ENCODE results near the gene QRFP. TPM values are rescaled to one million over a fixed set of nuclear protein-coding genes. Genes with fewer than 3 reads are reported as not detected.
"Not testable (repeated sequence)": the region's sequence is repeated elsewhere in the genome, so short reads cannot be mapped to it uniquely, and the experiment has no call there.

QRFP gene
- total RNA-seq, 1 donor from 2014 or later, result under 0.01 TPM

- no peak for DNase-seq (ENCODE audit: low spot score in 2 of 2)
- FAIRE-seq, result no peak
These were observed 37.6 kb downstream of the QRFP start for GRCh38 chr9:130858739-130859705.

- FAIRE-seq, result no peak
- no peak for DNase-seq (ENCODE audit: low spot score in 2 of 2)
These were observed 38.5 kb downstream of the QRFP start for GRCh38 chr9:130857864-130858738.

GRCh38 chr9:130856474-130856873 lies 40.1 kb downstream of the QRFP start:
- DNase-seq (ENCODE audit: low spot score in 2 of 2) (no peak), FAIRE-seq (no peak)

GRCh38 chr9:130854835-130855234 lies 41.8 kb downstream of the QRFP start:
- DNase-seq (ENCODE audit: low spot score in 2 of 2), result no peak
- no peak for FAIRE-seq

GRCh38 chr9:130854092-130854491 lies 42.5 kb downstream of the QRFP start:
- FAIRE-seq (no peak), DNase-seq (ENCODE audit: low spot score in 2 of 2) (no peak)

DNA sequence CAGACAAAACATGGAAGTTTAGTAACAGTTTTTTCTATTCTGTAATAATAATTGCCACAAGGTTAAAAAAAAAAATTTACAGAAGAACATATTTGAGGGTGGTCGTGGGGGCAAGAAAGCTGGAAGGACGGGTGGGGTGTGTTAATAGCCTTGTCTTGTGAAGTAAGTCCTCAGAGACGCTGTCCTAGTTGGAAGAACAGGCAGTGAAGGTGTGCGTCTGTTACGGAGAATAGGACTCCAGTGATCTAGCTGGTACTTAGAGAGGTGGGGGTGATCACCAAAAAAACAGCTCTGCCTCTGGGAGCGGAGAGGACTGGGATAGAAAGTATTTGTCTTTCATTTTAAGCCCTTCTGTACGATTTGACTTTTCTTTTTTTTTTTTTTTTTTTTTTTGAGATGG lies 43.8 kb downstream of the QRFP start:
- FAIRE-seq (no peak), DNase-seq (ENCODE audit: low spot score in 2 of 2) (no peak)

DNA sequence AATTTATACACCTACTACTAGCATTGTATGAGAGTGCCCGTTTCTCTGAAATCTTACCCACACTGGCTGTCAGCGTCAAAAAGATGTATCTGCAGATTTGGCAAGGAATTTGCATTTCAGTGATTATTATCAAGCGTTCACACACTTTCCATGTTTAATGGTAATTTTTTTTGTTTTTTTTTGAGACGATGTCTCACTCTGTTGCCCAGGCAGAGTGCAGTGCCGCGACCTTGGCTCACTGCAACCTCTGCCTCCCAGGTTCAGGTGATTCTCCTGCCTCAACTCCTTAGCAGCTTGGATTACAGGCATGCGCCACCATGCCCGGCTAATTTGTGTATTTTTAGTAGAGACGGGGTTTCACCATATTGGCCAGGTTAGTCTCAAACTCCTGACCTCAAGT lies 47.3 kb downstream of the QRFP start:
- no peak for FAIRE-seq
- no peak for DNase-seq (ENCODE audit: low spot score in 2 of 2)

GRCh38 chr9:130848514-130848913 lies 48.1 kb downstream of the QRFP start:
- not testable (repeated sequence) for DNase-seq (ENCODE audit: low spot score in 2 of 2); FAIRE-seq

DNA sequence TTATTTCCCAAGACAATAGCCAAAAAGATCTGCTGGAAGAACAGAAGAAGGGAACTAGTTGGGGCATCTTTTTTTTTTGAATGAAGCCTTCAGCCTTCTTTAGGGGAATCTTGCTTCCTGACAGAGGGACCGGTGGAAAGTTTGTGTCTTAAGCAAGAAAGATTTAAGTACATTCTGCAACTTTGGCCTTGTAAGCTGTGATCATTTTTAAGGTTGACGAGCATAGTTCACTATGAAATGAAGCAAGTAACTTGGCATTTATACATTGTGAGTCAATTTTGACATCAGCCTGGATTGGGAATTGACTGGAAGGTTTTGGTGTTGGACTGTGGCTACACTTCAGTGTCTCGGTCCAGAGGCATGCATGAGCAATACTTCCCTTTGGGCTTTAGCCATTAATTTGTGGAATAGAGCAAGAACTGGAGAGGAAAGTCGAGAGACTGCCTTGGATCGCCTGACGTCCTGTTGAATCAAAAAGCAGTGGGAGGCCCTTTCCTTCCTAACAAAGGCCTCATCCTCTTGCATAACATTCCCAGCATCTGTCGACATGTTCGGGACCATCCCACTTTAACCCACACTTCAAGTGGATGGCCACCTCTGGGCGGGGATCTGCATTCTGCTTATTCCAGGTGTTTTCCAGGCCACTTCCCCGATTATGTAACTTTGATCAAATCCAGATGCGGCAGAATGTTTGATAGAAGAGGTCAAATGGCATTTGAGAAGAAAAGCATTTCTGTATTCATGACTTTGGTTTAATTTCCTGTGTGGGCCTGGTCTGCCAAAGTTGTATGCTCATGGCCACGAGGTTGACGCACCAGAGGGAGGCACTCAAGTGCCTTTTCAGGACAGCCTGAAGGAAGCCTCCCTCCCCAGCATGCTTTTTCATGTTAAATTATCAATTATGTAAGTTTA lies 49.0 kb downstream of the QRFP start:
- no peak for DNase-seq (ENCODE audit: low spot score in 2 of 2)

DNA sequence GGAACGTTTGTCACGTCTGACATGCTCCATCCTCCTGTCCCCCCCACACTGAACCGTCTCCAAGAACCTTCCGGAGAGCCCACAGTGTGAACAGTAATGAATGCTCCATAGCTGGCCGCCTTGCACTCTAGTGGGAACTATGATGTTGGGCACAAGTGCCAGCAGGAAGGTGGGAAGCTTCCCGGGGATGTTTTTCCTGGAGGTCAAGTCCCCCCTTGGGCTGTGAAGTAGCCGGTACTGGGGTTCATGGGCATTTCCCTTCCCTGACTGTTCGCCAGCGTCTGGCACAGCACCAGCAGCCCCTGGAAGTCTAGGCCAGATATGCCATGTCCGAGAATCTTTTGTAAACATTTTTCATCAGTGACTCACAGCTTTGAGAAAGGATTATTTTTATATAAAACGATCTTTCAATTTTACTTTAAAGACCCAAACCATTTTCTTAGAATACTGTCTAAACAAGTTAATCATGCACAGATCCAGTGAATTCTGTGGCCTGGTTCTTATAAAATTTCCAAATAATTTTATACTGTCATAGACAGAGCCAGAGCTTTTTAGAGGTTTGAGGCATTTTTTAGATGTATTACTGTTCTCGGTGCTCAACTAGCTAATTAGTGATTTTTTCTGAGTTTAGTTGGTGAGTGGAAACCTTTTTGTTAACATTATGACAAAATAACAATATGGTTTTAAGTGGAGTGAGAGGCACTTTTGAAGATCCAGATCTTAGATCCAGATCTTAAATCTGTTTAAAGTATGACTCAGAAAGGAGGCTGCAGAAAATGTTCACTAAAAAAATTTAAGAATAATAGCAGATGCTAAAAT lies 49.9 kb downstream of the QRFP start:
- FAIRE-seq (no peak), DNase-seq (ENCODE audit: low spot score in 2 of 2) (no peak)

More for the DNA sequence above, 49.0 kb downstream of the QRFP start:
- FAIRE-seq, result no peak

DNA sequence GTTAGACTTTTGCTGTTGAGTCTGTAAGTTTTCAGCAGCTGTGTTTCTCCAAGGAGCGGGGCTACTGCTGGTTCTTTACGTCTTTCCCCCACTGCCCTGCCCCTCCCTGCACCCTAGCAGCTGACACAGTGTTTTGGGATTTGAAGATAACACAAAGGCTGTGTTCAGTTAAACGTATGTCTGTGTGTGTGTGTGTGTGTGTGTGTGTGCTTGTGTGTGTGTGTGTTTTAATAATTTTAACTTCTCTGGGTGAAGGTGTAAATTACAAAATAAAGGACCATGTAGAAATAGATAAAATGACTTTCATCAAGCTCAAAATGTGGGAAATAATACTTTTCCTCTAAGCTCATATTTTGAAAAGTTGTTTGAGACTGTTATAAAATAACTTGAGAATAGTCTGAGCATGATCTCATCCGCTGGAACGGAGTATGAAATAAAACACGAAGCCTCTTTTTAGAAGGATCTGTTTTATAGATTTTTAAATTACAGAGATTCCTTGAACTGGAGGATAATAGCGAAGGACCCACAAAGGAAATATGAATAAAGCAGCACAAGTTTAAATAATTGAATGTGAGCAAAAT lies 50.6 kb downstream of the QRFP start:
- FAIRE-seq (no peak), DNase-seq (ENCODE audit: low spot score in 2 of 2) (no peak)

GRCh38 chr9:130845254-130845653 lies 51.4 kb downstream of the QRFP start:
- DNase-seq (ENCODE audit: low spot score in 2 of 2), result no peak
- no peak for FAIRE-seq

GRCh38 chr9:130844044-130844451 lies 52.6 kb downstream of the QRFP start:
- DNase-seq (ENCODE audit: low spot score in 2 of 2) (no peak), FAIRE-seq (no peak)

DNA sequence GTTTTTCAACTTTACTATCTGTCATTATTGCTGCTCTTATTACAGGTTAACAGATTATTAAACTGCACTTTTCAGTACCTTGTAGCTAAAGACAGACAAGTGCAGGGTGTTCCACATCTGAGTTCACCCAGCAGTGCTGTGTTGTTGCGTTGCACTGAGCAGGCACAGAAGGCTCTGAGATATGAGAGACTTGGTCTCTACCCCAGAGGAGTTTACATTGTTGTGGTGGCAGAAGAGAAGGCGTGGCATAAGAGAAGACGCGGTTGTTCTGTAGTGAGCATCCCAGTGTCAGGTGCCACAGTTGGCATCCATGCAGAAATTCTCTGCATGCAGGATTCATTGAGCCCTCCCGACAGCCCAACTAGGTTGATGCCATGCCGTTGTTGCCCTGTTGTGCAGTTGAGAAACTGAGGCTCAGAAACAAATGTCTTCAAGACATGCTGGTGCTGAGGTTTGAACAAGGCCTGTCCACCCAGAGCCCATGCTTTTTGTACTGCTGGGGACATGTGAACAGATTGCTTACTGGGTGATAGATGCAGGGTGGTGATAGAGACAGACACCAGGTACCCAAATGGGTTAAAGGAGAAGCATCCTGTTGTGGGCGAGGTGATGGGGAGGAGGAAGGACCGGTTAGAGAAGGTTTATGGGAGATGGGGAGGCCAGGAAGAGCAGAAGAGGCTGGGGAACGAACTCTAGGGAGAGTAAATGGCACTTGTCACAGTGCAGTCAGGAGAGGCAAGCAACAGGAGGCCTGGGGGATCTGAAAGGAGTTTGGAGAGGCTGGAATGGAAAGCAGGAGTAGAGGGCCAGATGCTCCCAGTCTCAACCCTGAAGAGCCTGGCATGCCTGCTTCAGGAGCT lies 53.3 kb downstream of the QRFP start:
- DNase-seq (ENCODE audit: low spot score in 2 of 2) (no peak), FAIRE-seq (no peak)

Data from frontal cortex (tissue), 4 donors.